NCI-H1694 treated with DMSO at 0.1 percent for 48 hours (cell line): Measurements from ENCODE around the gene ASPSCR1.

Source experiments
- DNase-seq: peaks from one replicate; lab custom pipeline; 2025; lab: John Stamatoyannopoulos, UW

ASPSCR1 gene

GRCh38 chr17:81960130-81960958, 17.1 kb upstream of the ASPSCR1 start:
- DNase-seq = no peak

- DNase-seq = no peak
Observed at GRCh38 chr17:81961087-81961511, 16.3 kb upstream of the ASPSCR1 start, which contains the start of gene NOTUM. NOTUM (minus strand) TSS chr17:81961187; CDS start chr17:81960909, 278 bp downstream.

- no peak for DNase-seq
Observed at GRCh38 chr17:81961521-81962498, 15.6 kb upstream of the ASPSCR1 start.

- no peak for DNase-seq
Observed at GRCh38 chr17:81962499-81963441, 14.7 kb upstream of the ASPSCR1 start.

- DNase-seq = no peak
Observed at GRCh38 chr17:81964081-81964849, 13.2 kb upstream of the ASPSCR1 start.

GRCh38 chr17:81966343-81967243, 10.8 kb upstream of the ASPSCR1 start:
- DNase-seq = peak; percentile 20

- DNase-seq = no peak
Observed at GRCh38 chr17:81967244-81967532, 10.2 kb upstream of the ASPSCR1 start.

- peak; percentile 76 for DNase-seq
Observed at GRCh38 chr17:81967533-81968395, 9.7 kb upstream of the ASPSCR1 start.

- DNase-seq = no peak
Observed at GRCh38 chr17:81968396-81968745, 9.1 kb upstream of the ASPSCR1 start.

GRCh38 chr17:81968850-81969812, 8.3 kb upstream of the ASPSCR1 start:
- DNase-seq = no peak

GRCh38 chr17:81973432-81973831, 4.0 kb upstream of the ASPSCR1 start:
- no peak for DNase-seq

GRCh38 chr17:81976332-81977210, 858 bp upstream of the ASPSCR1 start:
- DNase-seq = peak; percentile 58

GRCh38 chr17:81978524-81979298, 1.3 kb downstream of the ASPSCR1 start:
- no peak for DNase-seq

GRCh38 chr17:81980122-81980521, 2.7 kb downstream of the ASPSCR1 start:
- no peak for DNase-seq

- DNase-seq = no peak
Observed at GRCh38 chr17:81980707-81981343, 3.4 kb downstream of the ASPSCR1 start.
